ES-I3 (cell line): Measurements from ENCODE around the gene FCRL5.

Experiments used
- H3K36me3 ChIP-seq: 2 replicates; pipeline ENCODE4 v1.6.1; 2013; ENCODE audit warnings: mild to moderate bottlenecking, low read length, control low read depth, moderate library complexity; ENCODE audit not compliant: insufficient read depth
- H3K4me1 ChIP-seq: 2 replicates; pipeline ENCODE4 v1.6.1; 2013; ENCODE audit warnings: mild to moderate bottlenecking, control low read depth, low read length; ENCODE audit not compliant: insufficient read depth
- H3K9ac ChIP-seq: 2 replicates; pipeline ENCODE4 v1.6.1; 2013; ENCODE audit warnings: low read depth, mild to moderate bottlenecking, low read length, moderate library complexity
- H3K9me3 ChIP-seq: 2 replicates; pipeline ENCODE4 v1.6.1; 2013; ENCODE audit warnings: mild to moderate bottlenecking, low read length, moderate library complexity; ENCODE audit not compliant: control insufficient read depth, insufficient read depth

The FCRL5 gene

DNA sequence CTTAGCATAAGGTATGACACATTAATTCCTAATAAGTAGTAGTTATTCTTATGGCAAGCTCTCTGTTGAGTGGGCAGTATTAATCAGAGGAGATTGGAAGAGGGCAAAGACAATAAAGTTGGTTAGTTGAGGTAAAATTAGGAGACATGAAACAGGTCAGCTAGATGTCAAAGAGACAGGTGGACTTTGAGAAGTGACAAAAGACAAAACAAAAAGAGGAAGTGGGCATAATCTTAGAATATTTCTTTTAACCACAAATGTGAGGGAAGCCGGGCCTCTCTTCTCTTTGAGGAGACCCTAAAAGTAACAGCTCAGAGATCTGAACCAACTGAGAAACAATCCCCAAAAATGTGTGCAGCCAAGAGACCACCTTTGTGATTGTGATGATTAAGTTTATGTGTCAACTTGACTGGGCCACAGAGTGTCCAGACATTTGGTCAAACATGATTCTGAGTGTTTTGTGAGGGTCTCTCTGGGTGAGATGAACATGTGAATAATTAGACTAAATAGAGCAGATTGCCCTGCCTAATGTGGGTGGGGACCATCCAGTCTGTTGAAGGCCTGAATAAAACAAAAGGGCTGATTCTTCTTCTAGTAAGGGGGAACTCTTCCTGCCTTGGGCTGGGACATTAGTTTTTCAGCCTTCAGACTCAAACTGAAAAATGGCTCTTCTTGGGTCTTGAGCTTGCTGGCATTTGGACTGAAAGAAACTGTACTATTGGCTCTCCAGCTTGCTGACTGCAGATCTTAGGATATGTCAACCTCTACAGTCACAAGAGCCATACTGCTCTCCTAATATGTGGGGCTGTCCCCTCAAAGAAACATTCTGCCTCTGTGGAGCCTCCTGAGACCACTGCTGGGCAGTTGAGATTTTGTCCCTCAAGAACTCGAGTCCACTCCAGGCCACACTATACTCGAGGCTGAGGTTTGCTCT, 40.0 kb downstream of the FCRL5 start:
- H3K36me3 ChIP-seq: no peaks in the 10 kb centered on the region
- H3K9ac ChIP-seq: no peak overlapping the region
- H3K9me3 ChIP-seq: no peaks in the 10 kb centered on the region
- no peaks in the 10 kb centered on the region for H3K4me1 ChIP-seq

DNA sequence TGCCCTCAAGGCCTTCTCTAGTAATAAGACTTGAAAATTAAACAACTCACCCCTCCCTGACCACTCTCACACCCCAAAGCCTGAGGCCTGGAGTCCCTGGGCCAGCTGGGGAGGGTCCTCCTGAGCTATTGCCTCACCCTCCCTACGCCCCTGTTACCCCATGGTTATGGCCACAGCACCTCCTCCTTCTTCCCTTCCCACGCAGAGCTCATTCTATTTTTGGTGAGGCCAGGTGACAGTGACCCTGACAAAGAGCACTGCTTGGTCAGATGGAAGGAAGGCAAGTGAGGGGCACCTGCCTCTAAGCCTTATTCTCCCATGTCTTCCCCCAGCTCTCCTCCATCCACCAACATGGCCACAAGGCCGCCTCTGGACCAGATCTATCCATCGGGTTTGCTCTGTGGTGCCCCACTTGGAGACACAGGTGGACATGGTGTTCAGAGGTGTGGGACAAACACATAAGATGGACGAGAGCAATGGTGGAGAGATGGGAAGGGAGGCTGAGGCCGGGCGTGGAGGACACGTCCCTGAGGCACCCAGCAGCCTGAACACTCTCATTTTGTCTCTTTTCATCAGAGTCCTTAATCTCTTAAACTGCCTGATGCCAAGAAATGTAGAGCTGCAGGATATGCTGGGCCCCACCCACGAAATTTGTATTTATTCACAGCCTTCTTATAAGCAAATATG, 42.6 kb downstream of the FCRL5 start:
- H3K36me3 ChIP-seq: no peaks in the 10 kb centered on the region
- no peaks in the 10 kb centered on the region for H3K4me1 ChIP-seq
- no peak overlapping the region for H3K9ac ChIP-seq
- no peaks in the 10 kb centered on the region for H3K9me3 ChIP-seq

GRCh38 chr1:157505481-157506272, 46.6 kb downstream of the FCRL5 start:
- Histone ChIP-seq H3K4me1 (no peaks in the 10 kb centered on the region), H3K9ac (no peak overlapping the region)

GRCh38 chr1:157504646-157505045, 47.7 kb downstream of the FCRL5 start:
- H3K9me3 ChIP-seq: no peaks in the 10 kb centered on the region
- no peak overlapping the region for H3K9ac ChIP-seq
- no peaks in the 10 kb centered on the region for H3K4me1 ChIP-seq
- no peaks in the 10 kb centered on the region for H3K36me3 ChIP-seq

More at GRCh38 chr1:157505481-157506272, 46.6 kb downstream of the FCRL5 start:
- Histone ChIP-seq H3K36me3 (no peaks in the 10 kb centered on the region), H3K9me3 (no peaks in the 10 kb centered on the region)

DNA sequence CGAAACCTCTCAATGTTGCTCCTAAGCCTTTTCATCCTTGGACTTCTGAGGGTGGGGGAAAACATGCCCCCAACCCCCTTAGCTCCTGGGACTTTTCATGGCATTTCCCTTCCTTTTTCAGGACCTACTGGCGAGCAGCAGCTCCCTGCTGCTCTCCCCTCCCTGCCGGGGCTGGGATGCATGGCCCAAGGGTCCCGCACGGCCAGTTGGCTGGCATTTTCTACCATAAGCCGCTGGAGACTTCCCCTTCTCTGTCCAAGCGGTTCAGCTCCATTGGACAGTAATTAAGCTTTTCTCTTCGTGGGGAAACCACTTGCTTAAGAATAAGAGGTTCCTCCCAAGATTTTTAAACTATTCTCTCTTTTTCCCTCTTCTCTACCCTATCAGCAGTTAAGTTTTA, 52.8 kb downstream of the FCRL5 start:
- no peaks in the 10 kb centered on the region for H3K4me1 ChIP-seq
- H3K36me3 ChIP-seq: no peaks in the 10 kb centered on the region
- no peak overlapping the region for H3K9ac ChIP-seq
- no peaks in the 10 kb centered on the region for H3K9me3 ChIP-seq

DNA sequence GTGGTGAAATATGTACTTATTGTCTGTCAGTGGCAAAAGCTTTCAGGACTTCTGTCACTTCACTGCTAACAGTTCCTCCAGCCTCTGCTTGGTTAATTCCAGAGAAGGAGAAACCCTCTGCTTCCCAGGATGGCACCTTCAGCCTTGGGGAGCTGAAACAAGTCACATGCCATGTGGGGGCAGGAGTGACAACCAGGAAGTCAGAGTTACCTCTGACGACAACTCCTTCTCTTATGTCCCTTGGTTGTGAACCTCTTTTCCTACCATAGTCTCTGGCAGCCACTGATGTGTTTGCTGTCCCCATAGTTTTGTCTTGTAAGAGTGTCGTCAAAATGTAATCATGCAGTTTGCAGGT, 53.6 kb downstream of the FCRL5 start:
- Histone ChIP-seq H3K9me3 (no peaks in the 10 kb centered on the region), H3K36me3 (no peaks in the 10 kb centered on the region), H3K9ac (no peak overlapping the region), H3K4me1 (no peaks in the 10 kb centered on the region)

DNA sequence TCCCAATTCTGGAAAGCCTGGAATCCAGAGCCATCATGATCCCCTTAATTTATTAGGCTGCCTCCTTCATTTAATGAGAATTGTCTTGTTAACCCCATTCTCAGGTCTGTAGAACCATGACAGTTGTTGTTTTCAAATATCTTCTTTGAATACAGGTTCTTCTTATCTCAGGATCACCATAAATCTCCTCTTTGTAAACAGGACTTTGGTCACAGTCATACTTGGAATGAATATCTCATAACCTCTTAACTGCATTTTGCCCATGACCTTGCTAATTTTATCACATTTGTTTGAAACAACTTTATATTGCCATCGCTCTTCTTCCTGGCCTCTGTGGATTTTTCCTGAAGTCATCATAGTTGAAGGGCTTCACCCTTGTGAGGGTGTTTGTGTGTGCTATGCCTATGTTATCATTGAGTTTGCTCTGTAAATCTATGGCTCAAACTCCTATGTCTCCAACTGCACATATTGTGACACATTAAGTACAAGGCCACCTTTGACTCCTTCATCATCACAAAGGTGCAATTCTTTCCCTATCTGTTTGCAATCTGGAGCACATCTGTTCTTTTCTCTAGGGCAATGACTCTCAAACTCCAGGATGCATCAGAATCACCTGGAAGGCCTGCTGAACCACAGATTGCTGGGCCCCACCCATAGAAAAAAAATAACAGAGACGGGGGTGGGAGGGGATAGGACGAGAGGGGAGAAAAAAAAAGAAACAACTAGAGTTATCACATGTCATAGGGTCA, 54.2 kb downstream of the FCRL5 start:
- Histone ChIP-seq H3K9ac (no peak overlapping the region), H3K36me3 (no peaks in the 10 kb centered on the region), H3K9me3 (no peaks in the 10 kb centered on the region), H3K4me1 (no peaks in the 10 kb centered on the region)

- Histone ChIP-seq H3K36me3 (no peaks in the 10 kb centered on the region), H3K9me3 (no peaks in the 10 kb centered on the region), H3K9ac (no peak overlapping the region), H3K4me1 (no peaks in the 10 kb centered on the region)
Observed at GRCh38 chr1:157497284-157497683, 55.0 kb downstream of the FCRL5 start.

- H3K9ac ChIP-seq: no peak overlapping the region
- no peaks in the 10 kb centered on the region for H3K36me3 ChIP-seq
- H3K4me1 ChIP-seq: no peaks in the 10 kb centered on the region
- H3K9me3 ChIP-seq: no peaks in the 10 kb centered on the region
Observed at GRCh38 chr1:157496121-157496526, 56.2 kb downstream of the FCRL5 start.

- no peaks in the 10 kb centered on the region for H3K9me3 ChIP-seq
- no peaks in the 10 kb centered on the region for H3K4me1 ChIP-seq
- no peaks in the 10 kb centered on the region for H3K36me3 ChIP-seq
- H3K9ac ChIP-seq: no peak overlapping the region
Observed at GRCh38 chr1:157495285-157495684, 57.0 kb downstream of the FCRL5 start.

GRCh38 chr1:157494093-157494492, 58.2 kb downstream of the FCRL5 start:
- Histone ChIP-seq H3K9ac (no peak overlapping the region), H3K9me3 (no peaks in the 10 kb centered on the region), H3K4me1 (no peaks in the 10 kb centered on the region), H3K36me3 (no peaks in the 10 kb centered on the region)

- Histone ChIP-seq H3K36me3 (no peaks in the 10 kb centered on the region), H3K4me1 (no peaks in the 10 kb centered on the region), H3K9ac (no peak overlapping the region), H3K9me3 (no peaks in the 10 kb centered on the region)
Observed at GRCh38 chr1:157490467-157491165, 61.7 kb downstream of the FCRL5 start.

DNA sequence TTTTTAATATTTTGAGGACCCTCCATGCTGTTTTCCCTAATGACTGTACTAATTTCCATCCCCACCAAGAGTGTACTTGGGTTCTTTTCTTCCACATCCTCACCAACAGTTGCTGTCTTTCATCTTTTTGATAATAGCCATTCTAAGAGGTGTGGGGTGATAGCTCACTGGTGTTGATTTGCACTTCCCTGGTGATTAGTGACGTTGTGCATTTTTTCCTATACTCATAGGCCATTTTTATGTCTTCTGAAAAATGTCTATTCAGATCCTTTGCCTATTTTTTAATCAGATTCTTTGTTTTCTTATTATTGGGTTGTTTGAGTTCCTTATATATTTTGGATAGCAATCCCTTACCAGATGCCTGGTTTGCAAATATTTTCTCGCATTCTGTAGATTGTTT, 64.2 kb downstream of the FCRL5 start:
- no peaks in the 10 kb centered on the region for H3K36me3 ChIP-seq
- H3K9ac ChIP-seq: no peak overlapping the region
- H3K9me3 ChIP-seq: no peaks in the 10 kb centered on the region
- no peaks in the 10 kb centered on the region for H3K4me1 ChIP-seq
